ENCODE data around the gene THRB. TPM values are rescaled to one million over a fixed set of nuclear protein-coding genes. Genes with fewer than 3 reads are reported as not detected.

Gene THRB
- total RNA-seq (1 to 10 TPM in 1 of 5 experiments, under 1 TPM in 1, not detected in 3; 0.16 to 1.0 TPM), polyA plus RNA-seq (under 1 TPM in 1 of 2 donors, not detected in 1; 0.05 TPM), total RNA-seq (not detected)

DNA sequence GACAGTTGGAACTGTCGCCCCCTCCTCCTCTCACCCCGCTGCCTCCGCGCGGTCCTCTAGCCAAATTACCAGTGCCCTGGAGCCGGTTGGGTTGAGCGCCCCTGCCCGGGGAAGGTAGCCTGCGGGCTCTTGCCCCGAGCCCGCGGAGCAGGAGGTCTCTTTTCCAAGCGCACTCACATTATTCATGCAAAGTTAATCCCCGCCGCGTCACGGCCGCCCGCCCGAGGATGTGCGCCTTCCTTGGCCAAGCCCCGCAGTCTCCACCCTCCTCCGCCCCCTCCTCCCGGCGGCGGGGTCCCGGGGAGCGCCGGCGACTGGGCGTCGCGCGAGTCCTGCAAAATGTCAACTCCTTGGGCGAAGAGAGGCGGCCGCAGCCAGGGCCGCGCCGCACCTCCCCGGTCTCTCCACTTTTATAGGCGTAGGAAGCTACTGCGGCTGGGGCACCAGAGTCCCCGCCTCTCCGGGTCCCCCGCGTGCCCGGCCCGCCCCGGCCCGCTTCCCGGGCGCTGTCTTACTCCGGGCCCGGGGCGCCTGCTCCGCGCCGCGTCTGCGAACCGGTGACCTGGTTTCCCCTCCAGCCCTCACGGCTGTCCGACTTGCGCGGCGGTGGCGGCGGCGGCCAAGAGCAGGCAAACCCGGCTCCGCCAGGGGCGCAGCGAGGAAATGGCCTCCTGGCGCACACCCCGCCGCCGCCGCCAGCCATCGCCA, at the start of gene THRB:
TSS of gene THRB (minus strand) at position 233 of the 708 bp plus-strand sequence.
- CTCF ChIA-PET, result no interaction called here
- Histone ChIP-seq H3K4me3 (ENCODE audit: low read length) (no peak within 1 kb of the TSS), H3K9me3 (ENCODE audit: control insufficient read depth in 2 of 3, low read length in 3 of 3) (no peaks in the 10 kb centered on the region), H3K27me3 (ENCODE audit: control insufficient read depth in 2 of 2, insufficient read depth in 2 of 2, low read length in 2 of 2) (peaks cover 0 to 4% of the 10 kb centered on the region in 2 donors), H3K36me3 (ENCODE audit: control insufficient read depth in 2 of 3, insufficient read depth in 3 of 3, low read length in 3 of 3) (no peaks in the 10 kb centered on the region), H3K27ac (ENCODE audit: low read depth, low read length) (no peak within 1 kb of the TSS), H3K4me1 (ENCODE audit: control insufficient read depth in 2 of 2, insufficient read depth in 2 of 2, low read length in 2 of 2) (no peaks in the 10 kb centered on the region)
- Mint-ChIP-seq H3K27me3 (peaks cover 43 to 67% (median 52%) of the 10 kb centered on the region in 5 donors), H3K27ac (no peak within 1 kb of the TSS), H3K4me3 (peak within 1 kb of the TSS in 5 of 10 donors; percentile 27 to 69 (median 37)), H3K9me3 (peaks cover 0 to 15% (median 2%) of the 10 kb centered on the region in 11 donors), H3K36me3 (no peaks in the 10 kb centered on the region), H3K4me1 (peaks cover 0 to 7% (median 4%) of the 10 kb centered on the region in 7 donors)
- DNase-seq (peak in 1 of 9 donors; percentile 21), ATAC-seq (peak; percentile 53)
- intact Hi-C loops (cut with micrococcal nuclease), result no loop called here
- POLR2A ChIA-PET, result no interaction called here

- H3K4me1 ChIP-seq (ENCODE audit: control insufficient read depth in 2 of 2, insufficient read depth in 2 of 2, low read length in 2 of 2), result no peaks in the 10 kb centered on the region
- no peaks in the 10 kb centered on the region for H3K36me3 ChIP-seq (ENCODE audit: control insufficient read depth in 2 of 3, insufficient read depth in 3 of 3, low read length in 3 of 3)
- H3K27me3 ChIP-seq (ENCODE audit: control insufficient read depth in 2 of 2, insufficient read depth in 2 of 2, low read length in 2 of 2), result no peaks in the 10 kb centered on the region
- H3K9me3 ChIP-seq (ENCODE audit: control insufficient read depth in 2 of 3, low read length in 3 of 3), result no peaks in the 10 kb centered on the region
- CTCF ChIA-PET, result no interaction called here
- POLR2A ChIA-PET, result no interaction called here
- ATAC-seq (no peak), DNase-seq (no peak)
- Mint-ChIP-seq H3K36me3 (no peaks in the 10 kb centered on the region), H3K27me3 (no peaks in the 10 kb centered on the region), H3K9me3 (peaks cover 0 to 11% (median 0%) of the 10 kb centered on the region in 11 donors), H3K27ac (no peak overlapping the region), H3K4me3 (no peak overlapping the region), H3K4me1 (no peaks in the 10 kb centered on the region)
- H3K4me3 ChIP-seq (ENCODE audit: low read length), result no peak overlapping the region
- no peak overlapping the region for H3K27ac ChIP-seq (ENCODE audit: low read depth, low read length)
- intact Hi-C loops (cut with micrococcal nuclease), result no loop called here
These were observed 47.3 kb upstream of the THRB start for GRCh38 chr3:24541935-24542334.

DNA sequence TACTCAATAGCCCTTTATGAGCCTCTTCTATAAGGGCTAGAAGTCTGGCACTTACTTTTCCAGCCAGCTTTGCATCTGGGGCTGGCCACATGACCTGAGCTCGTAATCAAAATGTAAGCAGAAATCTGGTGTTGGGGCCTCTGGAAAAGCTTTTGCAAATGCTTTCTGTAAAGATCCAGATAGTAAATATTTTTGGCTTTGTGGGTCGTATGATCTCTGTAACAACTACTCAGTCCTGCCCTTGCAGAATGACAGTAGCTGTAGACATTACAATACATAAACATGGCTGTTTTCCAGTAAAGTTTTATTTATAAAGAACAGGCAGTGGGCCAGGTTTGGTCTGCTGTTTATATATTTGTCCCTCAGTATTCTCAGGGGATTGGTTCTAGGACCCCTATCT, 46.2 kb upstream of the THRB start:
- no peaks in the 10 kb centered on the region for H3K4me1 ChIP-seq (ENCODE audit: control insufficient read depth in 2 of 2, insufficient read depth in 2 of 2, low read length in 2 of 2)
- H3K9me3 ChIP-seq (ENCODE audit: control insufficient read depth in 2 of 3, low read length in 3 of 3), result no peaks in the 10 kb centered on the region
- no peak overlapping the region for H3K4me3 ChIP-seq (ENCODE audit: low read length)
- DNase-seq (no peak), ATAC-seq (no peak)
- no peaks in the 10 kb centered on the region for H3K4me1 Mint-ChIP-seq
- no peaks in the 10 kb centered on the region for H3K27me3 Mint-ChIP-seq
- no peaks in the 10 kb centered on the region for H3K36me3 ChIP-seq (ENCODE audit: control insufficient read depth in 2 of 3, insufficient read depth in 3 of 3, low read length in 3 of 3)
- ChIA-PET POLR2A (no interaction called here), CTCF (no interaction called here)
- intact Hi-C loops (cut with micrococcal nuclease), result no loop called here
- H3K27ac Mint-ChIP-seq, result no peak overlapping the region
- no peak overlapping the region for H3K4me3 Mint-ChIP-seq
- H3K9me3 Mint-ChIP-seq, result peaks cover 0 to 11% (median 0%) of the 10 kb centered on the region in 11 donors
- no peaks in the 10 kb centered on the region for H3K27me3 ChIP-seq (ENCODE audit: control insufficient read depth in 2 of 2, insufficient read depth in 2 of 2, low read length in 2 of 2)
- no peaks in the 10 kb centered on the region for H3K36me3 Mint-ChIP-seq
- no peak overlapping the region for H3K27ac ChIP-seq (ENCODE audit: low read depth, low read length)

GRCh38 chr3:24539699-24540098, 45.0 kb upstream of the THRB start:
- no peak for DNase-seq
- Mint-ChIP-seq H3K4me1 (no peaks in the 10 kb centered on the region), H3K36me3 (no peaks in the 10 kb centered on the region), H3K27ac (no peak overlapping the region), H3K27me3 (no peaks in the 10 kb centered on the region), H3K4me3 (no peak overlapping the region), H3K9me3 (peaks cover 0 to 11% (median 0%) of the 10 kb centered on the region in 11 donors)
- Histone ChIP-seq H3K27ac (ENCODE audit: low read depth, low read length) (no peak overlapping the region), H3K9me3 (ENCODE audit: control insufficient read depth in 2 of 3, low read length in 3 of 3) (no peaks in the 10 kb centered on the region), H3K36me3 (ENCODE audit: control insufficient read depth in 2 of 3, insufficient read depth in 3 of 3, low read length in 3 of 3) (no peaks in the 10 kb centered on the region), H3K4me1 (ENCODE audit: control insufficient read depth in 2 of 2, insufficient read depth in 2 of 2, low read length in 2 of 2) (no peaks in the 10 kb centered on the region), H3K27me3 (ENCODE audit: control insufficient read depth in 2 of 2, insufficient read depth in 2 of 2, low read length in 2 of 2) (no peaks in the 10 kb centered on the region), H3K4me3 (ENCODE audit: low read length) (no peak overlapping the region)
- CTCF ChIA-PET, result no interaction called here
- intact Hi-C loops (cut with micrococcal nuclease), result no loop called here
- ATAC-seq, result no peak
- POLR2A ChIA-PET, result no interaction called here

- intact Hi-C loops (cut with micrococcal nuclease), result no loop called here
- H3K4me1 ChIP-seq (ENCODE audit: control insufficient read depth in 2 of 2, insufficient read depth in 2 of 2, low read length in 2 of 2), result no peaks in the 10 kb centered on the region
- no peaks in the 10 kb centered on the region for H3K9me3 ChIP-seq (ENCODE audit: control insufficient read depth in 2 of 3, low read length in 3 of 3)
- Mint-ChIP-seq H3K9me3 (peaks cover 0 to 11% (median 0%) of the 10 kb centered on the region in 11 donors), H3K4me3 (no peak overlapping the region), H3K36me3 (no peaks in the 10 kb centered on the region), H3K27ac (no peak overlapping the region), H3K4me1 (no peaks in the 10 kb centered on the region), H3K27me3 (peaks cover 0 to 3% (median 0%) of the 10 kb centered on the region in 5 donors)
- ChIA-PET POLR2A (no interaction called here), CTCF (no interaction called here)
- no peak overlapping the region for H3K27ac ChIP-seq (ENCODE audit: low read depth, low read length)
- no peak overlapping the region for H3K4me3 ChIP-seq (ENCODE audit: low read length)
- ATAC-seq (no peak), DNase-seq (no peak)
- H3K27me3 ChIP-seq (ENCODE audit: control insufficient read depth in 2 of 2, insufficient read depth in 2 of 2, low read length in 2 of 2), result no peaks in the 10 kb centered on the region
- H3K36me3 ChIP-seq (ENCODE audit: control insufficient read depth in 2 of 3, insufficient read depth in 3 of 3, low read length in 3 of 3), result no peaks in the 10 kb centered on the region
These were observed 44.2 kb upstream of the THRB start for GRCh38 chr3:24538891-24539290.

DNA sequence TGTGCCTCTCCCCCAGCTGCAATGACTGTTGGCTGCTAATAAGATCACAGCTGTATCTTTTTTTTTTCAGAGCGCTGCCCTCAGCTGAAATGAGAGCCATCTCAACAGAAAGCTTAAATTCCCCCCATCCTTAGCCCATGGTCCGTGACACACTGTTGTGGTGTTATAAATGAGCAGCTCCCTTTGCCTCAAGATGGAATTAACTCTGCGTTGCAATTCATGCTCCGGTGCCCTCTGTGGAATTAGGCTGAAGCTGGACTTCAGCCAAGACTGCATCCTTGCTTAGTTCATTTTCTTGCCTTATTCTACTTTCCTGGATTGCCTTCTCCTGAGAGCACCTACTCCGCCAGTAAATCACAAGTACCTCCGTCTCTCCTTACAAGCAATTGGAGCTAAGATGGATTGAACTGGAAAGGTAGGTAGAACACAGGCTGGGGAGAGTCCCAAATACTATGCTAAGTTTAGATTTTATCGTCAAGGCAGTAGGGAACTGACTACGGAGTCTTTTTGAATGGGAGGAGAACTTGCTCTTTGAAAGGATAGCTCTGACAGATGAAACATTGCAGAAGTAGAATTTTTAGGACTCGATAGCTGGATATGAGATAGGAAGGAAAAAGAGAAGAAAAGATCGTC, 39.0 kb upstream of the THRB start:
- H3K27ac ChIP-seq (ENCODE audit: low read depth, low read length), result no peak overlapping the region
- H3K9me3 Mint-ChIP-seq, result peaks cover 0 to 12% (median 5%) of the 10 kb centered on the region in 11 donors
- H3K4me1 Mint-ChIP-seq, result no peaks in the 10 kb centered on the region
- H3K4me3 Mint-ChIP-seq, result no peak overlapping the region
- peaks cover 0 to 5% (median 4%) of the 10 kb centered on the region in 5 donors for H3K27me3 Mint-ChIP-seq
- DNase-seq (no peak), ATAC-seq (no peak)
- H3K36me3 ChIP-seq (ENCODE audit: control insufficient read depth in 2 of 3, insufficient read depth in 3 of 3, low read length in 3 of 3), result no peaks in the 10 kb centered on the region
- intact Hi-C loops (cut with micrococcal nuclease), result no loop called here
- H3K9me3 ChIP-seq (ENCODE audit: control insufficient read depth in 2 of 3, low read length in 3 of 3), result no peaks in the 10 kb centered on the region
- H3K4me1 ChIP-seq (ENCODE audit: control insufficient read depth in 2 of 2, insufficient read depth in 2 of 2, low read length in 2 of 2), result no peaks in the 10 kb centered on the region
- no peak overlapping the region for H3K4me3 ChIP-seq (ENCODE audit: low read length)
- ChIA-PET POLR2A (no interaction called here), CTCF (no interaction called here)
- no peak overlapping the region for H3K27ac Mint-ChIP-seq
- H3K27me3 ChIP-seq (ENCODE audit: control insufficient read depth in 2 of 2, insufficient read depth in 2 of 2, low read length in 2 of 2), result no peaks in the 10 kb centered on the region
- H3K36me3 Mint-ChIP-seq, result no peaks in the 10 kb centered on the region

DNA sequence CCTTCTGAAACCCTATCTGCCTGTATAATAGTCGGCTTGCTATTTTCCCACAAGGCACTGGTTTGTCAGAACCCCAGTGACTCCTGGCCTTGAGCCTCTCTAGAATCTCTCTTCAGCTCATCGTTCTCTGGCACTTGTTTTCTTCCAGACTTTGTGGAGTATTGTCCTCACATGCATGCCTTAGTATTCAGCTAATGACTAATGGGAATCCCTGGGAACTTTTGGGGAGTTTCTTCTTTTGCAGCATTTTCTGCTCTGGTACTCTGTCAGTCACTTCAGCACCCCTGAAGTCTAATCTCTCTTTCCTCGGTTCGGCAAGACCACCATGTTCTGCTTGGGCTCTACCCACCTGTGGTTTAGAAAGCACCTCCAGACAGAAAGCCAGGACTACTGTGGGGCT, 35.8 kb upstream of the THRB start:
- Histone ChIP-seq H3K27me3 (ENCODE audit: control insufficient read depth in 2 of 2, insufficient read depth in 2 of 2, low read length in 2 of 2) (no peaks in the 10 kb centered on the region), H3K36me3 (ENCODE audit: control insufficient read depth in 2 of 3, insufficient read depth in 3 of 3, low read length in 3 of 3) (no peaks in the 10 kb centered on the region), H3K27ac (ENCODE audit: low read depth, low read length) (no peak overlapping the region), H3K9me3 (ENCODE audit: control insufficient read depth in 2 of 3, low read length in 3 of 3) (no peaks in the 10 kb centered on the region), H3K4me1 (ENCODE audit: control insufficient read depth in 2 of 2, insufficient read depth in 2 of 2, low read length in 2 of 2) (no peaks in the 10 kb centered on the region), H3K4me3 (ENCODE audit: low read length) (no peak overlapping the region)
- Mint-ChIP-seq H3K9me3 (peaks cover 0 to 10% (median 4%) of the 10 kb centered on the region in 11 donors), H3K4me3 (no peak overlapping the region), H3K4me1 (no peaks in the 10 kb centered on the region), H3K27ac (no peak overlapping the region), H3K36me3 (no peaks in the 10 kb centered on the region), H3K27me3 (peaks cover 0 to 10% (median 8%) of the 10 kb centered on the region in 5 donors)
- ATAC-seq, result no peak
- intact Hi-C loops (cut with micrococcal nuclease), result no loop called here
- CTCF ChIA-PET, result no interaction called here
- POLR2A ChIA-PET, result no interaction called here
- DNase-seq, result no peak

All from naive thymus-derived CD4-positive, alpha-beta T cell (primary cell).